ENCODE data around the gene BCOR.

Gene BCOR

DNA sequence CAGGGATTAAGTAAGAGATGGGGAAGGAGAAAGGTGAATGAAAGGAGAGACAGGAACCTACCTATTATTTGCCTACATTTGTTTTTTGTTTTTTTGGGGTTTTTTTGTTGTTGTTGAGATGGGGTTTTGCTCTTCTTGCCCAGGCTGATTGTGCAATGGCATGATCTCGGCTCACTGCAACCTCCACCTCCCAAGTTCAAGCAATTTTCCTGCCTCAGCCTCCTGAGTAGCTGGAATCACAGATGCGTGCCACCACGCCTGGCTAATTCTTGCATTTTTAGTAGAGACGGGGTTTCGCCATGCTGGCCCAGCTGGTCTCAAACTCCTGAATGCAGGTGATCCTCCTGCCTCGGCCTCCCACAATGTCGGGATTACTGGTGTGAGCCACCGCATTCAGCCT is 57.9 kb downstream of the BCOR start:
- H3K27ac Mint-ChIP-seq, result no peak overlapping the region
- H3K36me3 Mint-ChIP-seq (ENCODE audit: low read depth), result peaks cover 2% of the 10 kb centered on the region
- no peaks in the 10 kb centered on the region for H3K27me3 Mint-ChIP-seq (ENCODE audit: low read depth)
- no peaks in the 10 kb centered on the region for H3K9me3 Mint-ChIP-seq
- H3K4me1 Mint-ChIP-seq (ENCODE audit: low read depth), result peaks cover 24% of the 10 kb centered on the region
- no peak for DNase-seq (ENCODE audit: low spot score)
- no peak overlapping the region for H3K4me3 Mint-ChIP-seq

DNA sequence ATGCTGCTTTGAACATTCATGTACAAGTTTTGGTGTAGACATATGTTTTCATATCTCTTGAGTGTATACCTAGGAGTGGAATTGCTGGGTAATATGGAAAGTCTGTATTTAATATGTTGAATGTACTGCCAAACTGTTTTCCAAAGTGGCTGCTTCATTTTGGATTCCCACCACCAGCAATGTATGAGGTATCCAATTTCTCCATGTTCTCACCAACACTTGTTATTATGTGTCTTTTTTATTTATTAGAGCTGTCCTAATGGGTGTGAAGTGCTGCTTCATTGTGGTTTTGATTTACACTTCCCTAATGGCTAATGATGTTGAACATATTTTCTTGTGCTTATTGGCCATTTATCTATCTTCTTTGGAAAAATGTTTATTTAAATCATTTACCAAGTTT is 60.4 kb downstream of the BCOR start:
- peaks cover 24% of the 10 kb centered on the region for H3K4me1 Mint-ChIP-seq (ENCODE audit: low read depth)
- H3K27ac Mint-ChIP-seq, result no peak overlapping the region
- H3K9me3 Mint-ChIP-seq, result no peaks in the 10 kb centered on the region
- no peaks in the 10 kb centered on the region for H3K27me3 Mint-ChIP-seq (ENCODE audit: low read depth)
- H3K4me3 Mint-ChIP-seq, result no peak overlapping the region
- H3K36me3 Mint-ChIP-seq (ENCODE audit: low read depth), result no peaks in the 10 kb centered on the region
- DNase-seq (ENCODE audit: low spot score), result no peak

DNA sequence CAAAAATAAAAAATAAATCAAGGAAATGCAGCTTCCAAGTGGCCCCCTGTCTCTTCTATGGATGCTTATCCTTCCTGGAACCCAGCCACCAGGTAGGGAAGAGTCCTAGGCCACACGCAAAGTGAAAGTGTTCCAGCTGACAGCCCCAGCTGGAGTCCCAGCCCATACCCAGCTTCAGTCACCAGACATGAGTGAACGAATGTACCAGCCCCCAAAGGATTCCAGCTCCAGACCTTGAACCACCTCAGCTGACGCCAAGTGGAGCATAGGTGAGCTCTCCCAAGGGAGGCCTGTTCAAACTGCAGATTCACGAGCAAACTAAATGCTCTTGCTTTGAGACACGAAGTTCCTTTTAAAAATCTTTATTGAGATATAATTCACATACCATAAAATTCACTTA is 62.0 kb downstream of the BCOR start:
- Mint-ChIP-seq H3K9me3 (no peaks in the 10 kb centered on the region), H3K4me3 (no peak overlapping the region), H3K27ac (no peak overlapping the region), H3K4me1 (ENCODE audit: low read depth) (peaks cover 10% of the 10 kb centered on the region), H3K36me3 (ENCODE audit: low read depth) (no peaks in the 10 kb centered on the region), H3K27me3 (ENCODE audit: low read depth) (no peaks in the 10 kb centered on the region)
- DNase-seq (ENCODE audit: low spot score), result no peak

DNA sequence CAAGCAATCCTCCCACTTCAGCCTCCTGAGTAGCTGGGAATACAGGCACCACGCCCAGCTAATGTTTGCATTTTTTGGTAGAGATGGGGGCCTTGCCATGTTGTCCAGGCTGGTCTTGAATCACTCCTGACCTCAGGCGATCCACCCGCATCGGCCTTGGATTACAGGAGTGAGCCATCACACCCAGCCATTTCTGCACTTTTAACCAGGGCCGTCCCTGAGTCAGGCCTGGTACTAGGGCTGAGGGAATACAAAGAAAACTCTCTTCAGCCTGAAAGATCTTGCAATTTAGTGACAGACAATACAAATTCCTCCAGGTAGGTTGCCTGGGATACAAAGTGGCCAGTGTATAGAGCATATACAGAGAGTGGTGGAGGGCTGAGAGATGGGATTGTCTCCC is 65.8 kb downstream of the BCOR start:
- Mint-ChIP-seq H3K4me3 (no peak overlapping the region), H3K27ac (no peak overlapping the region), H3K9me3 (no peaks in the 10 kb centered on the region), H3K36me3 (ENCODE audit: low read depth) (no peaks in the 10 kb centered on the region), H3K27me3 (ENCODE audit: low read depth) (no peaks in the 10 kb centered on the region), H3K4me1 (ENCODE audit: low read depth) (peaks cover 4% of the 10 kb centered on the region)
- no peak for DNase-seq (ENCODE audit: low spot score)

DNA sequence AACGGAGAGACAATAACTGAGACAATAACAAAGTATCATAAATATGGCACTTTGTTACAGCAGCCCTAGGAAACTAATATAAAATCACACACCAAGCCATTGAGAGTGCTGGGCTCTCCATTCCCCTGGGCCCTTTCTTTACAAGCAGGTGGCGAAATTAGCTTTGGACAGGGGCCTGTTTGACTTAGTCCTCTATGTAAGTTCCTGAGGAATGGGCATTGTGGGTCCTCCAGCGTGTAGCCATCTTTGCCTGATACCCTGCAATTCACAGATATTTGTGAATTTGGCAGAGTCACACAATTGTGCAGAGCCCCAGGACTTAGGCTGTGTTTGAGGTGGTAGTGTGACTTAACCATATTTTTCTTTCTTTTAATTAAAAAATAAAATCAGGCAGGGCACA is 67.6 kb downstream of the BCOR start:
- H3K27me3 Mint-ChIP-seq (ENCODE audit: low read depth), result no peaks in the 10 kb centered on the region
- H3K9me3 Mint-ChIP-seq, result no peaks in the 10 kb centered on the region
- H3K27ac Mint-ChIP-seq, result no peak overlapping the region
- no peaks in the 10 kb centered on the region for H3K36me3 Mint-ChIP-seq (ENCODE audit: low read depth)
- H3K4me3 Mint-ChIP-seq, result no peak overlapping the region
- peaks cover 12% of the 10 kb centered on the region for H3K4me1 Mint-ChIP-seq (ENCODE audit: low read depth)
- DNase-seq (ENCODE audit: low spot score), result no peak

DNA sequence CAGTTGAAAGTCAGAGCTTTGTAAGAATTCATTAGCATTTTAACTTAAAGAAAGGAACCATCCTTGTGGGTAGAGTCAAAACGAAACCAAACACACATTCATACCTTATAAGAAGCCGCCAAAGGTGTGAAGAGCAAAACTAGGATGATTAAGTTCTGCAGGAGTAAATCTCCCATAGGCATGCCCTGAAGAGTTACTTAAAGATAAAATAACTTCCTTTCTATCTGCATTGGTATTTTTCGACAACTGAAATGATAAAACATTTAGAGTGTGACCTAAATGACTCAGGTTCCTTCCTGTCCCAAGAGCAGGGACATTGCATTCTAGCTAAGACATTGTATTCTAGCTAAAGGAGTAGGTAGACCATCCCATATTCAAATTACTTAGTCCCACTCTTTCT is 75.3 kb downstream of the BCOR start:
- H3K36me3 Mint-ChIP-seq (ENCODE audit: low read depth), result no peaks in the 10 kb centered on the region
- peaks cover 24% of the 10 kb centered on the region for H3K4me1 Mint-ChIP-seq (ENCODE audit: low read depth)
- H3K27ac Mint-ChIP-seq, result no peak overlapping the region
- H3K27me3 Mint-ChIP-seq (ENCODE audit: low read depth), result no peaks in the 10 kb centered on the region
- DNase-seq (ENCODE audit: low spot score), result no peak
- H3K9me3 Mint-ChIP-seq, result no peaks in the 10 kb centered on the region
- H3K4me3 Mint-ChIP-seq, result peak overlapping the region; percentile 2

DNA sequence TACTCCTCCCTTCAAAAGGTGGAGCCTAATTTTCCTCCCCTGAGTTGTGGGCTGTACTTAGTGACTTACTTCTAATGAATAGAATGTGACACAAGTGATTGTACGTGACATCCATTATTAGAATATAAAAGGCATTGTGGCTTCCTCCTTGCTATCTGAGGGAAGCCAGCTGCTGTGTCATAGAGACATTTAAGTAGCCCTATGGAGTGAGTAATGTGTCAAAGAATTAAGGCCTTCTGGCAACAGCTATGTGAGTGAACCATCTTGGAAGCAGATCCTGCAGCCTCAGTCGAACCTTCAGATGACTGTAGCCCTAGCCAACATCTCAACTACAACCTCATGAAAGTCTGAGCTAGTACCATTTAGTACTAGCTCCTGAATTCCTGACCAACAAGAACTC is 76.1 kb downstream of the BCOR start:
- H3K27ac Mint-ChIP-seq, result no peak overlapping the region
- no peaks in the 10 kb centered on the region for H3K27me3 Mint-ChIP-seq (ENCODE audit: low read depth)
- no peaks in the 10 kb centered on the region for H3K36me3 Mint-ChIP-seq (ENCODE audit: low read depth)
- no peak for DNase-seq (ENCODE audit: low spot score)
- no peak overlapping the region for H3K4me3 Mint-ChIP-seq
- no peaks in the 10 kb centered on the region for H3K9me3 Mint-ChIP-seq
- H3K4me1 Mint-ChIP-seq (ENCODE audit: low read depth), result peaks cover 19% of the 10 kb centered on the region

DNA sequence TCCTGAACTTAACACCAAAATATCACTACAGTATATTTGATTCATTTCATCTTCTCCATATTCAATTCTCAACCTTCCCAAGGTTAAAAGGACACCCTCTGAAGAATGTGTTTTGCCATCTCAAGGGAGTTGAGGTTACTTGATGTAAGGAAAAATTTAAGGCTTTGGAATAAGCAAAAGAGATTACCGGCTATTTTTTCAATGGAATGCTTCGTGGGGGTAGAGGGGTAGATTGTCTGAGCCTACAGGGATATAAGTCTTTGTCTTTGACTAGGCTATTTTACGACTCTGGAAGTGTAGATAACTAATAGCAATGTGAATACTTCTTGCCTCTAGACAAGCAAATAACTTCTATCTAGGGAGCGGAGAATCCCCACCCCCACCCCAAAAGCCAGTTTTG is 78.2 kb downstream of the BCOR start:
- no peak overlapping the region for H3K4me3 Mint-ChIP-seq

DNA sequence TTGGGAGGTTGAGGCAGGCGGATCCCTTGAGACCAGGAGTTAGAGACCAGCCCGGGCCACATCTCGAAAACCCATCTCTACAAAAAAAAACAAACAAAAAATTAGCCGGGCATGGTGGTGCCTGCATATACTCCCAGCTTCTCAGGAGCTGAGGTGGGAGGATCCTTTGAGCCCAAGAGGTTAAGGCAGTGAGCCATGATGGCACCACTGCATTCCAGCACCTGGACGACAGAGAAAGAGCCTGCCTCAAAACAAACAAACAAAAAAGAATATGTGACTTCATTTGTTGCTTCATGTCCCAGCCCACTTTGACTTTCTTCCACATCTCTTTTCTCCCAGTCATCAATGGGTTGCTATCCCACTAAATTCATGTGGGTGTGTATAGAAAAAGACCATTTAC is 79.7 kb downstream of the BCOR start:
- no peaks in the 10 kb centered on the region for H3K36me3 Mint-ChIP-seq (ENCODE audit: low read depth)
- no peak for DNase-seq (ENCODE audit: low spot score)
- H3K27ac Mint-ChIP-seq, result no peak overlapping the region
- peaks cover 14% of the 10 kb centered on the region for H3K4me1 Mint-ChIP-seq (ENCODE audit: low read depth)
- H3K9me3 Mint-ChIP-seq, result no peaks in the 10 kb centered on the region
- no peak overlapping the region for H3K4me3 Mint-ChIP-seq
- H3K27me3 Mint-ChIP-seq (ENCODE audit: low read depth), result no peaks in the 10 kb centered on the region

More for the DNA sequence above, 78.2 kb downstream of the BCOR start:
- Mint-ChIP-seq H3K27ac (no peak overlapping the region), H3K4me1 (ENCODE audit: low read depth) (peaks cover 14% of the 10 kb centered on the region), H3K36me3 (ENCODE audit: low read depth) (no peaks in the 10 kb centered on the region), H3K9me3 (no peaks in the 10 kb centered on the region), H3K27me3 (ENCODE audit: low read depth) (no peaks in the 10 kb centered on the region)
- DNase-seq (ENCODE audit: low spot score), result no peak

DNA sequence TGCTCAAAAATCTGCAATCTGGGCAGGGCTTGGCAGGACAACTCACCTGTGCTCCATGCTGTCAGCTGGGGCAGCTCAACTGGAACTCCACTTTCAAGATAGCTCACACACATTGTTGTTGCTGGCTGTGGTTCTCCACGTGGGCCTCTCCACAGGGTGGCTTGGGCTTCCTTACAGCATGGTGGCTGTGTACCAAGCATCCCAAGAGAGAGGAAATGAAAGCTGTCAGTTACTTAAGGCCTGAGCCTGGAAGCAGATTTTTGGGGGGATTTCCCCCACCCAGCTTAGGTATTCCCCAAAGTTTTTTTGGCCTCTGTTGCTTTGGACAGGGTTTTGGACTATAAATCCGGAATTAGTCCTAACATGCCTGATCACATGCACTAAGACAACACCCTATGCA is 81.0 kb downstream of the BCOR start:
- Mint-ChIP-seq H3K27ac (no peak overlapping the region), H3K36me3 (ENCODE audit: low read depth) (no peaks in the 10 kb centered on the region), H3K9me3 (no peaks in the 10 kb centered on the region), H3K27me3 (ENCODE audit: low read depth) (peaks cover 4% of the 10 kb centered on the region), H3K4me1 (ENCODE audit: low read depth) (peaks cover 6% of the 10 kb centered on the region), H3K4me3 (no peak overlapping the region)
- DNase-seq (ENCODE audit: low spot score), result no peak

DNA sequence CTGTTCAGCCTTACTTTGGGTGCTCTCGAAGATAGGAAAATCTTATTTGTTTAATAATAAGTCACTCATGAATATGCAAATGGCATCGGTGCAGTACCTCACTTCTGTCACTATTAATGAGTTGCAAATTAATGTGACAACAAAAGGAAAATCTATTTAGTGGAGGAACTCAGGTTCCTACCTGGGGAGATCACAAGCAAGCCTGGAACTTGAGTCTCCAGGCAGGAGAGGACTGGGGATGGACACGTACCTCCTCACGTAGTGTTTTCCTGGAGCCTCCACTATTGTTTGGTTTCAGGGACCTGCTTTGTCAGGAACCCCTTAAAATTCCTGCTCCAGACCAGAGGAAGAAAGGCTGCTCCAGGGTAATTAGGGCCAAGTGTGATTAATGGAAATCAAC is 82.1 kb downstream of the BCOR start:
- H3K27me3 Mint-ChIP-seq (ENCODE audit: low read depth), result peaks cover 11% of the 10 kb centered on the region
- no peak overlapping the region for H3K27ac Mint-ChIP-seq
- H3K4me3 Mint-ChIP-seq, result no peak overlapping the region

DNA sequence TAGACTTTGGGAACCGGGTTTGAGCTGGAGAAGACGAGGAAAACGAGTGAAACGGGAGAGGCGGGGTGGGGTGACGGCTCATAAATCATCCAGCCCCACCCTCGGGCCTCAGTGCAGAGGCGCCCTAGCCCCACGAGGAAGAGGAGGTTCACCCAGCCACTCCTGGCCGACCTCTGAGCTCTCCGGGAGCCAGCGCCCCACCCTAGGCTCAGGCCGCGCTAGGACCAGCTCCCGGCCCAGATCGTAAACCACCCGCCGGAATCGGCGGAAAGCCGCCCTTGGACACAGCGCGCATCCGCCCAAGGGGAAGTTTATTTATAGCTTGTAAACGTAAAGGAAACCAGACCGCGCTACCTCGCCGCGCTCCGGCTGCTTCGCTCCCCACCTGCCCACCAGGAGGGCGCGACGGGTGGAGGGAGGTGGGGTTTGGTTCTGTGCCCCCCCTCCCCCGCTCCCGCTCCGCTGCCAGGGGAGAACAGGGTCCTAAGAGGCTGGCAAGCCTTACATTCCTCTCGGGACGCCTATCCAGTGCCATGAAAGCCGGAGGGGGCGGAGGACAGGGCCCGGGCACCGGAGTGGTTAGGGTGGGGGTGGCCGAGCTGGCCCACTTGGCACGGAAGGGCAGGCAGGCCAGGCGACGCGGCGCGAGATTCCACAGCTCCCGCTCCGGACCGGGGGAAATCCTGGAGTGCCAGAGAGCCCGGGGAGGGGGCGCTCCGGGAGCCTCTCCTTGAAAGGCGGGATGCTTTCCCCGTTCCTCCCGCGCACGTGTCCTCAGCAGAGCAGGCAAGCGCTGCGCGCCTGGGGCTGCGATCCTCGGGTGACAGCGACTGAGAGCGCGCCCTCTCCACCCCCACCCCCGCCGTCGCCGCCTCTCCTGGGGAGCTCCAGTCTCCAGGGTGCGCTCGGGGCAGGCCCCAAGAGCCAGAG is 84.2 kb downstream of the BCOR start:
- H3K4me3 Mint-ChIP-seq, result peak overlapping the region; percentile 79
- no peaks in the 10 kb centered on the region for H3K9me3 Mint-ChIP-seq
- H3K36me3 Mint-ChIP-seq (ENCODE audit: low read depth), result no peaks in the 10 kb centered on the region
- H3K4me1 Mint-ChIP-seq (ENCODE audit: low read depth), result peaks cover 18% of the 10 kb centered on the region
- peaks cover 19% of the 10 kb centered on the region for H3K27me3 Mint-ChIP-seq (ENCODE audit: low read depth)
- H3K27ac Mint-ChIP-seq, result peak overlapping the region; percentile 80
- peak; percentile 53 for DNase-seq (ENCODE audit: low spot score)

More for the DNA sequence above, 82.1 kb downstream of the BCOR start:
- H3K36me3 Mint-ChIP-seq (ENCODE audit: low read depth), result no peaks in the 10 kb centered on the region
- peaks cover 6% of the 10 kb centered on the region for H3K4me1 Mint-ChIP-seq (ENCODE audit: low read depth)
- DNase-seq (ENCODE audit: low spot score), result no peak
- no peaks in the 10 kb centered on the region for H3K9me3 Mint-ChIP-seq

DNA sequence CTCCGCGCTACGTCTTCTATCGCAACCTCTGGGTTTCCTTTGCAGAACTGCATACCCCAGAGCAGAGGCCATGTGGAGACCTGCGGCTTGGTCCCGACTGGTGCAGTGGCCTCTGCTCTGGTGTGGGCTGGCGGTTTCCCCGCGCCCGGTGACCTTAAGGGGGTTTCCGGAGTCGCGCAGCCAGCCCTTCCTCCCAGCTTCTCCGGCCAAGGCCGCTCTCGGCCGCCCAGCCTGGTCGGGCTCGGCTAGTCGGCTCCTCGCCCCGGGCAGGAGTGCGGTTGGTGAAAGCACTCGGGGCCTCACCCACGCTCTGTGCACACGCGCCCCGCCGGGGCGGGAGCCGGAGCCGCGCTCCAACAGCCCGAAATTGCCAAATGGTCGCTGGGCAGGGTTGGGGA is 84.9 kb downstream of the BCOR start:
- Mint-ChIP-seq H3K27me3 (ENCODE audit: low read depth) (peaks cover 23% of the 10 kb centered on the region), H3K36me3 (ENCODE audit: low read depth) (no peaks in the 10 kb centered on the region), H3K4me1 (ENCODE audit: low read depth) (peaks cover 18% of the 10 kb centered on the region), H3K27ac (peak overlapping the region; percentile 80), H3K4me3 (peak overlapping the region; percentile 76), H3K9me3 (no peaks in the 10 kb centered on the region)
- DNase-seq (ENCODE audit: low spot score), result peak; percentile 34

DNA sequence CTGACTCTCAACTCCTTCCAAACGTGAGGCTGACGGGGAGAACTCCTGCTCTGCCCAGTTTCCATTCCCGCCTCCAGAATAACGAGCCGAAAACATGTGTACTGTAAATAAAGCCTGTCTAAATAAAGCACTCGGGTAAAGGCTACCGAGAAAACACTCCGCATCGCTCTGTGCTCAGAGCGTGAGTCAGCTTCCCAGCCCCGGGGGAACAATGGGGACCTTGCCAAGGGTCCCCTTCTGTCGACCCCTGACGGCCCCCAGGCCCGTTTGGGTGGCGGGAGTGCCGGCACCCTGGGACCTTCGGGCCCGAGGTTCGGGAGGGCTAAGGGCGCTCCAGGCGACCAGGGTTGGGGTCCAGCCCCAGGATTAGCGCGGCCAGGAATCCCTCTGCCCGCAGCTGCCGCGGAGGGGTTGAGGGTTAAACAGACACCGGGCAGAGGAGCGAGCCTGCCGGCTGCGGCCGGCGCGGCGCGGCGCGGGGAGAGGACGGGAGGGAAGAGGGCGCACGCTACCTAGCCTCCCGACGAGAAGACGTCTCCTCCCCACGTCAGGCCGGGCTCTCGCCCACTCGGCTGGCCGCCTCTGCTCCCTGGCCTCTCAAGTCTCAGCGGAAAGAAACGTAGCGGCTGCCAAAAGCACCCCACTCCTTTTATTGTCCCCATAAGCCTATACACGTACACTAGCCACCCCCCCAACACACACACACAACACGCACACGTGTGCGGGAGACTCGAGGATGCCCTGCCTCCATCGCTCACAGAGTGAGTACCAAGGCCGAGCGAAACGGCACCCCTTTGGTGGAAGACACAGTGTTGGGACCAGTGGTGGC is 85.5 kb downstream of the BCOR start:
- Mint-ChIP-seq H3K27ac (peak overlapping the region; percentile 75), H3K27me3 (ENCODE audit: low read depth) (peaks cover 29% of the 10 kb centered on the region), H3K4me1 (ENCODE audit: low read depth) (peaks cover 20% of the 10 kb centered on the region), H3K36me3 (ENCODE audit: low read depth) (no peaks in the 10 kb centered on the region), H3K4me3 (peak overlapping the region; percentile 59), H3K9me3 (no peaks in the 10 kb centered on the region)
- peak; percentile 22 for DNase-seq (ENCODE audit: low spot score)

Data from T-helper 2 cell treated with Interferon-gamma antibody and Interleukin-4, amounts not matched to agents 5 μg/mL and 100 μg/mL, for 36 hours (primary cell).